NCI-H510A (cell line): ENCODE measurements around the gene TMC2.
"Not testable (repeated sequence)": the region's sequence is repeated elsewhere in the genome, so short reads cannot be mapped to it uniquely, and the experiment has no call there.

Experiments
- DNase-seq: peaks from one replicate; lab custom pipeline; 2025; lab: John Stamatoyannopoulos, UW

Gene TMC2

GRCh38 chr20:2536560-2536986, at the start of gene TMC2:
TSS of gene TMC2 (plus strand) at chr20:2536573. CDS start at chr20:2536622, 49 bp downstream.
- DNase-seq, result no peak

- DNase-seq, result not testable (repeated sequence)
Observed at GRCh38 chr20:2502808-2503384, 33.5 kb upstream of the TMC2 start.

GRCh38 chr20:2504803-2505202, 31.6 kb upstream of the TMC2 start:
- not testable (repeated sequence) for DNase-seq

- DNase-seq, result not testable (repeated sequence)
Observed at GRCh38 chr20:2506426-2506825, 29.9 kb upstream of the TMC2 start.

GRCh38 chr20:2507464-2507863, 28.9 kb upstream of the TMC2 start:
- DNase-seq, result no peak

GRCh38 chr20:2507875-2508630, 28.3 kb upstream of the TMC2 start:
- no peak for DNase-seq

GRCh38 chr20:2508631-2509467, 27.5 kb upstream of the TMC2 start, which contains the start of gene ZNF343:
TSS of gene ZNF343 (minus strand) at chr20:2508915. CDS start at chr20:2493895, 15,020 bp downstream.
- DNase-seq, result peak; percentile 76

- no peak for DNase-seq
Observed at GRCh38 chr20:2509468-2509781, 26.9 kb upstream of the TMC2 start.

GRCh38 chr20:2509794-2510193, 26.6 kb upstream of the TMC2 start:
- DNase-seq, result no peak

- DNase-seq, result no peak
Observed at GRCh38 chr20:2515203-2515602, 21.2 kb upstream of the TMC2 start.

- no peak for DNase-seq
Observed at GRCh38 chr20:2516399-2516798, 20.0 kb upstream of the TMC2 start.

- DNase-seq, result no peak
Observed at GRCh38 chr20:2518096-2518495, 18.3 kb upstream of the TMC2 start.

GRCh38 chr20:2518558-2518957, 17.8 kb upstream of the TMC2 start:
- DNase-seq, result no peak

GRCh38 chr20:2519115-2519809, 17.1 kb upstream of the TMC2 start:
- DNase-seq, result no peak

- no peak for DNase-seq
Observed at GRCh38 chr20:2520617-2521016, 15.8 kb upstream of the TMC2 start.

- DNase-seq, result no peak
Observed at GRCh38 chr20:2521369-2522305, 14.7 kb upstream of the TMC2 start.

GRCh38 chr20:2522826-2523429, 13.4 kb upstream of the TMC2 start:
- not testable (repeated sequence) for DNase-seq

GRCh38 chr20:2523919-2524708, 12.3 kb upstream of the TMC2 start:
- DNase-seq, result peak; percentile 40

GRCh38 chr20:2524709-2525506, 11.5 kb upstream of the TMC2 start:
- peak; percentile 15 for DNase-seq
